Measurements from ENCODE around the gene RNASE9.
"Not testable (repeated sequence)": the region's sequence is repeated elsewhere in the genome, so short reads cannot be mapped to it uniquely, and the experiment has no call there.

Gene RNASE9

GRCh38 chr14:20578325-20578724, 17.5 kb upstream of the RNASE9 start:
- TF ChIP-seq CTCF (IDR thresholded peaks at IDR 0.05; ENCODE audit: low read length, missing control alignments), result no peak
- DNase-seq (ENCODE audit: low read depth), result no peak
- H3K4me3 ChIP-seq (replicated peaks; ENCODE audit: low read depth, low read length), result no peak overlapping the region

GRCh38 chr14:20572382-20572990, 11.6 kb upstream of the RNASE9 start:
- not testable (repeated sequence) for DNase-seq (ENCODE audit: low read depth); H3K4me3 ChIP-seq (replicated peaks; ENCODE audit: low read depth, low read length)

GRCh38 chr14:20570720-20571119, 9.9 kb upstream of the RNASE9 start:
- not testable (repeated sequence) for DNase-seq (ENCODE audit: low read depth); H3K4me3 ChIP-seq (replicated peaks; ENCODE audit: low read depth, low read length)

- not testable (repeated sequence) for DNase-seq (ENCODE audit: low read depth); H3K4me3 ChIP-seq (replicated peaks; ENCODE audit: low read depth, low read length)
Measured at GRCh38 chr14:20569865-20570264, 9.0 kb upstream of the RNASE9 start.

GRCh38 chr14:20569066-20569465, 8.2 kb upstream of the RNASE9 start:
- DNase-seq (ENCODE audit: low read depth), result no peak
- no peak overlapping the region for H3K4me3 ChIP-seq (replicated peaks; ENCODE audit: low read depth, low read length)
- no peak for TF ChIP-seq CTCF (IDR thresholded peaks at IDR 0.05; ENCODE audit: low read length, missing control alignments)

- no peak for TF ChIP-seq CTCF (IDR thresholded peaks at IDR 0.05; ENCODE audit: low read length, missing control alignments)
- DNase-seq (ENCODE audit: low read depth), result no peak
- H3K4me3 ChIP-seq (replicated peaks; ENCODE audit: low read depth, low read length), result no peak overlapping the region
Measured at GRCh38 chr14:20568393-20568792, 7.5 kb upstream of the RNASE9 start.

- not testable (repeated sequence) for DNase-seq (ENCODE audit: low read depth)
Measured at GRCh38 chr14:20567199-20567598, 6.4 kb upstream of the RNASE9 start.

GRCh38 chr14:20564501-20564997, 3.7 kb upstream of the RNASE9 start:
- no peak for DNase-seq (ENCODE audit: low read depth)
- no peak for TF ChIP-seq CTCF (IDR thresholded peaks at IDR 0.05; ENCODE audit: low read length, missing control alignments)

More at GRCh38 chr14:20567199-20567598, 6.4 kb upstream of the RNASE9 start:
- not testable (repeated sequence) for H3K4me3 ChIP-seq (replicated peaks; ENCODE audit: low read depth, low read length)

GRCh38 chr14:20563971-20564370, 3.1 kb upstream of the RNASE9 start:
- TF ChIP-seq CTCF (IDR thresholded peaks at IDR 0.05; ENCODE audit: low read length, missing control alignments), result no peak
- H3K4me3 ChIP-seq (replicated peaks; ENCODE audit: low read depth, low read length), result no peak overlapping the region
- no peak for DNase-seq (ENCODE audit: low read depth)

More at GRCh38 chr14:20564501-20564997, 3.7 kb upstream of the RNASE9 start:
- H3K4me3 ChIP-seq (replicated peaks; ENCODE audit: low read depth, low read length), result no peak overlapping the region
